A673 (cell line): Measurements from ENCODE around the gene UBALD1. TPM values are rescaled to one million over a fixed set of nuclear protein-coding genes. Genes with fewer than 3 reads are reported as not detected.

Source experiments
- BruUV-seq: library from RNA; stranded (reverse); fragments of 400-500 nt; replicated peaks from 2 replicates; lab custom pipeline; 2021; lab: Mats Ljungman, UMichigan
- CTCF ChIA-PET: fragments of 300-600 bp; sonication (Branson Sonifier 250); formaldehyde crosslinking; loops from one replicate; lab custom pipeline; 2022; ENCODE audit warnings: antibody characterized with exemption; lab: Charles Lee
- POLR2A ChIA-PET: fragments of 300-600 bp; sonication (Branson Sonifier 250); formaldehyde crosslinking; loops from one replicate; lab custom pipeline; 2022; ENCODE audit warnings: antibody characterized with exemption; ENCODE audit not compliant: low non-redundant PET; lab: Charles Lee
- DNase-seq: peaks from one replicate; pipeline ENCODE4 v3.0.0-alpha.2; 2015; ENCODE audit warnings: low spot score
- H3K27ac ChIP-seq: fragments of 200-600 bp; sonication (generic); 2 replicates; pipeline ENCODE4 v1.5.1; 2016; ENCODE audit warnings: mixed run types, low read depth, mild to moderate bottlenecking, mixed read lengths, antibody characterized with exemption, low read length; ENCODE audit not compliant: poor library complexity, severe bottlenecking
- H3K27me3 ChIP-seq: fragments of 200-600 bp; sonication (generic); replicated peaks from 2 replicates; pipeline ENCODE4 v1.6.1; 2017; ENCODE audit warnings: mixed run types, low read depth, mild to moderate bottlenecking, mixed read lengths, antibody characterized with exemption, low read length; ENCODE audit not compliant: insufficient read depth, poor library complexity
- H3K36me3 ChIP-seq: fragments of 200-600 bp; sonication (generic); 2 replicates; pipeline ENCODE4 v1.6.1; 2016; ENCODE audit warnings: mixed run types, mild to moderate bottlenecking, mixed read lengths, antibody characterized with exemption, low read length; ENCODE audit not compliant: insufficient read depth, poor library complexity, severe bottlenecking
- H3K4me1 ChIP-seq: fragments of 200-600 bp; sonication (generic); 2 replicates; pipeline ENCODE4 v1.6.1; 2017; ENCODE audit warnings: mixed run types, mild to moderate bottlenecking, mixed read lengths, antibody characterized with exemption, low read length; ENCODE audit not compliant: insufficient read depth, poor library complexity, severe bottlenecking
- H3K4me3 ChIP-seq: fragments of 200-600 bp; sonication (generic); 2 replicates; pipeline ENCODE4 v1.5.1; 2016; ENCODE audit warnings: low read depth, mixed run types, mild to moderate bottlenecking, mixed read lengths, low read length; ENCODE audit not compliant: poor library complexity, severe bottlenecking
- H3K9me3 ChIP-seq: fragments of 200-600 bp; sonication (generic); 2 replicates; pipeline ENCODE4 v1.6.1; 2016; ENCODE audit warnings: mixed run types, low read depth, mild to moderate bottlenecking, mixed read lengths, antibody characterized with exemption, low read length; ENCODE audit not compliant: poor library complexity, severe bottlenecking
- CTCF ChIP-seq: fragments of 300-800, 200-600 bp; sonication (generic); conservative IDR thresholded peaks from 2 replicates; pipeline ENCODE4 v1.5.1; 2017; ENCODE audit warnings: low read depth, mild to moderate bottlenecking, antibody characterized with exemption, low read length, moderate library complexity, mixed read lengths
- EZH2 ChIP-seq: fragments of 200-600 bp; sonication (generic); IDR thresholded peaks from 2 replicates; pipeline ENCODE4 v1.6.1; 2017; ENCODE audit warnings: borderline replicate concordance, low read depth, mild to moderate bottlenecking, mixed read lengths, antibody characterized with exemption, low read length; ENCODE audit not compliant: poor library complexity, severe bottlenecking
- intact Hi-C: fragments of 100-400 bp; cut with micrococcal nuclease; formaldehyde crosslinking; loops from one replicate; pipeline ENCODE4 v1.10.0; 2022; ENCODE audit not compliant: unreplicated experiment
- total RNA-seq: library from RNA; stranded (reverse); gene quantifications from 2 replicates; pipeline ENCODE4 v1.2.3, GENCODE V29; 2021

The UBALD1 gene
- total RNA-seq, 1 experiment from 2014 or later = 36.5 TPM

- H3K4me3 ChIP-seq = no peak overlapping the region
- H3K27me3 ChIP-seq = no peaks in the 10 kb centered on the region
- BruUV-seq = no TSS peak
- DNase-seq = no peak
- no peaks in the 10 kb centered on the region for H3K36me3 ChIP-seq
- H3K27ac ChIP-seq = no peak overlapping the region
- H3K4me1 ChIP-seq = peaks cover 20% of the 10 kb centered on the region
- TF ChIP-seq EZH2 = no peak
- ChIA-PET CTCF (interaction anchor here (0.7 kb wide), 1 partner anchor 13 kb away, joined by 3 read pairs; no protein-coding TSS in a partner anchor), POLR2A (no interaction called here)
- H3K9me3 ChIP-seq = no peaks in the 10 kb centered on the region
- intact Hi-C loops = no loop called here
Measured at GRCh38 chr16:4612474-4612931, 2.2 kb downstream of the UBALD1 start.

- Histone ChIP-seq H3K4me3 (no peak overlapping the region), H3K27me3 (no peaks in the 10 kb centered on the region), H3K36me3 (no peaks in the 10 kb centered on the region), H3K4me1 (peaks cover 20% of the 10 kb centered on the region), H3K27ac (no peak overlapping the region), H3K9me3 (no peaks in the 10 kb centered on the region)
- DNase-seq = no peak
- BruUV-seq = no TSS peak
- POLR2A ChIA-PET = interaction anchor here (0.5 to 0.7 kb wide), 3 partner anchors 19 to 167 kb away, joined by 3 to 5 read pairs (median 3); no protein-coding TSS in a partner anchor
- no peak for TF ChIP-seq EZH2
- no peak for TF ChIP-seq CTCF
- CTCF ChIA-PET = interaction anchor here (0.6 kb wide), 1 partner anchor 62 kb away, joined by 4 read pairs; no protein-coding TSS in a partner anchor
- intact Hi-C loops = no loop called here
Measured at GRCh38 chr16:4611337-4612021, 3.2 kb downstream of the UBALD1 start.

- TF ChIP-seq CTCF = no peak
- TF ChIP-seq EZH2 = no peak
- no peak for DNase-seq
- ChIA-PET CTCF (no interaction called here), POLR2A (interaction anchor here (0.5 kb wide), 1 partner anchor 26 kb away, joined by 3 read pairs; no protein-coding TSS in a partner anchor)
- no TSS peak for BruUV-seq
- Histone ChIP-seq H3K9me3 (no peaks in the 10 kb centered on the region), H3K4me1 (peaks cover 13% of the 10 kb centered on the region), H3K4me3 (no peak overlapping the region), H3K36me3 (no peaks in the 10 kb centered on the region), H3K27me3 (no peaks in the 10 kb centered on the region), H3K27ac (no peak overlapping the region)
- intact Hi-C loops = no loop called here
Measured at GRCh38 chr16:4610011-4611005, 4.4 kb downstream of the UBALD1 start.
